Activated CD4-positive, alpha-beta T cell treated with anti-CD3 and anti-CD28 coated beads, Interleukin-2, Interleukin-4, amounts not matched to agents 100 ng/mL and 50 ng/mL, durations not matched to agents 16 hours and 8 hours (primary cell): ENCODE data around the gene PLAAT3.
"Not testable (repeated sequence)": the region's sequence is repeated elsewhere in the genome, so short reads cannot be mapped to it uniquely, and the experiment has no call there.

Source experiments
- DNase-seq: peaks from one replicate; pipeline ENCODE4 v3.0.0-alpha.2; 2020; ENCODE audit warnings: low spot score

PLAAT3 gene

GRCh38 chr11:63537293-63538101, 76.7 kb downstream of the PLAAT3 start:
- DNase-seq: peak; percentile 57

- DNase-seq: peak; percentile 66
These were observed 77.5 kb downstream of the PLAAT3 start, which contains the start of gene PLAAT4 for GRCh38 chr11:63536669-63537292. PLAAT4 (plus strand) TSS chr11:63536808; CDS start chr11:63536869, 61 bp downstream.

DNA sequence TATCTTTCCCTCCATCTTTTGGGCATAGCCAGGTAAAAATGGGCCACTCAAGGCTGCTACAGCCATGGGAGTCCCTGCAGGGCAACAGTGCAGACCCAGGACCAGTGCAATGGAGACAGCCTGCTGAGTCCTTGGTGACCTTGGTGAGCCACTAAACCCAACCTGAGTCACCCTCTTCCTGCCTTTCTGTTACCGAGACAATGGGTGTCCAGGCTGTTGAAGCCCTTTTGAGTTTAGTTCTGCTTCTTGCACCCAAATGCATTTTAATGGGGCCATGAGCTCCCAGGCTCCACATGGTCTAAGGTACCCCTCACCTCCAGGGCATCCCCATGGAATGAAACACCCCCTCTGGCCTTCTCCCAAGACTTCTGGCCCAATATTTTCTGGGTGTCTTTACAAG, 78.5 kb downstream of the PLAAT3 start:
- peak; percentile 55 for DNase-seq

DNA sequence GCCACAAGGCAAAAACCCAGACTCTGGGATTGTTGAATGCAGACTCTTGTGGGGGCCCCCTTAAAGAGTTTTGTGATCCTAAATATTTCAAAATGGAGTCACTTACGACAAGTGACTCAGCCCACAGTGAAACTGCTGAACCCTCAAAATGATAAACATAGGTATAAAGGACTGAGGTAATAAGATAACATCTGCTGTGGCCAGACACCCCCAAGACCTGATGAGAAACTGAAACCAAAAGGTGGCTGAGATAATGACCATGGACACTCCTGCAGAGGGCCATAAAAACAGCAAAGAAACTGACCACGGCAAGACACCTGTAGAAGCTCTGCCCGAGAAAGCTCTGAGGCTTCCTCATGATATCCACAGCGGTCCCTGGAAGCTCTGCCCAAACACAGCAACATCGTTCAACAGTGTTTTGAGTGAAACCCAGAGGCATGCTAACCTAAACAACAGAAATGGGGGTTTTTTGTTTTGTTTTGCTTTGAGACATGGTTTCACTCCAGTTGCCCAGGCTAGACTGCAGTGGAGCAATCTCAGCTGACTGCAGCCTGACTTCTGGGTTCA, 79.3 kb downstream of the PLAAT3 start:
- peak; percentile 57 for DNase-seq

DNA sequence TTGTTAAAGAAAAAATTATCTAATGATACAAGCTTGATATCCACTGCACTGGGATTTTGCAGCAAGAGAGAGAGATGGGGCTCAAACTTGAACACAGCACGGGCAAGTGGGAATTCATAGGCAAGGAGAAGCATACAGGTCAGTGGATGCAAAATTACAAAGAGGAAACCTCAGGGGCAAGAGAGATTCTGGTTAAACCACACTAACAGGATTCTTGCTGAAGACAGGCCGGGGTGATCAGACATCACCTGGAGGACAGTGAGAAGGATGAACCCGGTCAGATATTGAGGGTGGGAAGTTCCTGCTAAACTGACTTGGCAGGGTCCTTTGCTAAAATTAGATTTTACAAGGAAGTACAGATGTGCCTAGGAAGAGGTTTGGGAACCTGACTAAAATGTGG, 80.2 kb downstream of the PLAAT3 start:
- DNase-seq: no peak

DNA sequence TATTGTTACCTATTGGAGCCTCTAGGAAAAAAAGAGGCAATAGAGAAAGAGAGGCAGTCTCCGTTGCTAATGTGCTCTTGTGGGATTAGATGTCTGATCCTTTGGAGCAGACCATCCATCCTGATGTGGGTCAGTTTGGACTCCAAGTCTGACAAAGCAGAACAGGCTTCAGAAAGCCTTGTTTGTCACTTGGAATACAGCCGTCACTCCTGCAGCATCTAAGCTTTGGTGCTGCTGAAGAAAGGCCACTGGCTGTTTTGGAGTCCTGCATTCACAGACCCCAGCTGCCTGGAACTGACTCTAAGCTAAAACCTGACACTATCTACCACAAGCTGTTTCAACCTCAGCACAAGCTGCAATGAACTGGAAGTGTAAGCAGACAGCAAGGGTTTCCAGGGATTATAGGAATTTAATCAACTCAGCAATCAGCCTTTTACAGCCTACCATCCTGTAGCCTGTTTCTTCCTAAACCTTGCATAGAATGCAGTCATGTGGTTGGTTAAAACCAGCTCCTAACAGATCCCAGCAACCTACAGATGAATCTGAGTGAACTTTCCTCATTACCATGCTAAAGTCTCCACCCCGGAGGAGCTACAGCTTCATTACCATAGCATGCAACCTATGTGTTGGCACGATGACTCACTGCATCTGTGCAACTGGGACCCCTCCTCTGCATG, 81.3 kb downstream of the PLAAT3 start:
- DNase-seq: no peak

DNA sequence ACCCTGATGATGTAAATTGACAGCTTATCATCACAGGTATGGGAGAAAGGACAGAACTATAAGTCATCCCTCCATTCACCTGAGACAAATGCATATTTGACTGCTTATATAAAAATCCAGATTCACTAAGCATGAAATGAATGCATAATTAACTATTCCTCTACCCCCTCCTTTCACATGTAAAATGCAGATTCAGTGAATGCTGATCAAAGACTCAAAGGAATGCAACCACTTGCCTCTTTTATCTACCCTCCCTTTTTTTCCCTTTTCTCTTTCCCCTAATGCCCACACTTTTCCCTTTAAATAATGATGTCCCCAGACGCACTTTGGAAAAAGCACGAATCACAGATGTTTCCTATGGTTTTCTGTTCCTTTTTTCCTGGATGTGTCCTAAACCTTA, 82.1 kb downstream of the PLAAT3 start:
- DNase-seq: no peak

GRCh38 chr11:63531074-63531792, 83.0 kb downstream of the PLAAT3 start:
- peak; percentile 55 for DNase-seq

- DNase-seq: no peak
These were observed 84.2 kb downstream of the PLAAT3 start for GRCh38 chr11:63530021-63530420.

DNA sequence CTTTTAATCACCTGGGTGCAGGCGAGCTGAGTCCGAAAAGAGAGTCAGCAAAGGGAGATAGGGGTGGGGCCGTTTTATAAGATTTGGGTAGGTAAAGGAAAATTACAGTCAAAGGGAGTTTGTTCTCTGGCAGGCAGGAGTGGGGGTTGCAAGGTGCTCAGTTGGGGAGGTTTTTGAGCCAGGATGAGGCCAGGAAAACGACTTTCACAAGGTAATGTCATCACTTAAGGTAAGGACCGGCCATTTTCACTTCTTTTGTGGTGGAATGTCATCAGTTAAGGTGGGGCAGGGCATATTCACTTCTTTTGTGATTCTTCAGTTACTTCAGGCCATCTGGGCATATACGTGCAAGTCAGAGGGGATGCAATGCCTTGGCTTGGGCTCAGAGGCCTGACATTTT, 84.9 kb downstream of the PLAAT3 start:
- DNase-seq: not testable (repeated sequence)

- not testable (repeated sequence) for DNase-seq
These were observed 85.4 kb downstream of the PLAAT3 start for GRCh38 chr11:63528729-63529278.

DNA sequence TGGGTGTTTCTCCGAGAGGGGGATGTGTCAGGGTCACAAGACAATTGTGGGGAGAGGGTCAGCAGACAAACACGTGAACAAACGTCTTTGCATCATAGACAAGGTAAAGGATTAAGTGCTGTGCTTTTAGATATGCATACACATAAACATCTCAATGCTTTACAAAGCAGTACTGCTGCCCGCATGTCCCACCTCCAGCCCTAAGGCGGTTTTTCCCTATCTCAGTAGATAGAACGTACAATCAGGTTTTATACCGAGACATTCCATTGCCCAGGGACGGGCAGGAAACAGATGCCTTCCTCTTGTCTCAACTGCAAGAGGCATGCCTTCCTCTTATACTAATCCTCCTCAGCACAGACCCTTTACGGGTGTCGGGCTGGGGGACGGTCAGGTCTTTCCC, 86.1 kb downstream of the PLAAT3 start:
- not testable (repeated sequence) for DNase-seq

GRCh38 chr11:63527667-63528066, 86.6 kb downstream of the PLAAT3 start:
- DNase-seq: no peak
